Natural killer cell (primary cell): ENCODE data around the gene RARA. TPM values are rescaled to one million over a fixed set of nuclear protein-coding genes. Genes with fewer than 3 reads are reported as not detected.
"Not testable (repeated sequence)": the region's sequence is repeated elsewhere in the genome, so short reads cannot be mapped to it uniquely, and the experiment has no call there.

Source experiments
- ATAC-seq, 3 donors: fragments of 150-1000 bp in 2 of 3; fragments of 200-7000 bp in 1 of 3; cut with Tn5 transposase; 1 replicate in 1 of 3; 2 replicates in 2 of 3; pipeline ENCODE4 v1.10.0; 2021; ENCODE audit warnings: mild to moderate bottlenecking in 2 of 3, moderate library complexity in 2 of 3
- DNase-seq, 2 donors: peaks; one replicate each; pipeline versions ENCODE4 v3.0.0 to v3.0.0-alpha.2; 2013 to 2021; ENCODE audit warnings: mixed read lengths in 1 of 2
- H3K27ac ChIP-seq: one replicate; pipeline ENCODE4 v1.5.1; 2013; ENCODE audit warnings: mild to moderate bottlenecking, low read length
- H3K27me3 ChIP-seq: one replicate; pipeline ENCODE4 v1.6.1; 2013; ENCODE audit warnings: low read length; ENCODE audit not compliant: control insufficient read depth, insufficient read depth
- H3K36me3 ChIP-seq: one replicate; pipeline ENCODE4 v1.6.1; 2013; ENCODE audit warnings: low read length; ENCODE audit not compliant: control insufficient read depth, insufficient read depth
- H3K4me1 ChIP-seq: one replicate; pipeline ENCODE4 v1.6.1; 2013; ENCODE audit warnings: low read length; ENCODE audit not compliant: control insufficient read depth, insufficient read depth
- H3K4me3 ChIP-seq: one replicate; pipeline ENCODE4 v1.5.1; 2013; ENCODE audit warnings: low read length
- H3K9me3 ChIP-seq: one replicate; pipeline ENCODE4 v1.6.1; 2013; ENCODE audit warnings: low read length; ENCODE audit not compliant: control insufficient read depth, insufficient read depth
- H3K27ac Mint-ChIP-seq, 2 donors: one replicate each; pipeline ENCODE4 v1.8.0; 2022; ENCODE audit warnings: mild to moderate bottlenecking in 2 of 2, mixed read lengths in 2 of 2, moderate library complexity in 1 of 2
- H3K27me3 Mint-ChIP-seq, 2 donors: one replicate each; pipeline ENCODE4 v1.8.0; 2022; ENCODE audit warnings: low read depth in 2 of 2, mixed read lengths in 2 of 2
- H3K36me3 Mint-ChIP-seq: one replicate; pipeline ENCODE4 v1.8.0; 2022; ENCODE audit warnings: mixed read lengths
- H3K4me1 Mint-ChIP-seq, 2 donors: one replicate each; pipeline ENCODE4 v1.8.0; 2022; ENCODE audit warnings: mixed read lengths in 2 of 2
- H3K4me3 Mint-ChIP-seq: one replicate; pipeline ENCODE4 v1.8.0; 2022; ENCODE audit warnings: mild to moderate bottlenecking, moderate library complexity, mixed read lengths
- H3K9me3 Mint-ChIP-seq, 2 donors: one replicate each; pipeline ENCODE4 v1.8.0; 2022; ENCODE audit warnings: mixed read lengths in 2 of 2
- CTCF ChIP-seq: fragments of 200-600 bp; IDR thresholded peaks from one replicate; pipeline ENCODE4 v1.8.0; 2022; ENCODE audit warnings: antibody characterized with exemption
- WGBS: methylation state at CpG from one replicate; pipeline ENCODE4 v1.1.7; 2013; ENCODE audit warnings: missing lambda C conversion rate; ENCODE audit not compliant: insufficient coverage; 5-methylcytosine and 5-hydroxymethylcytosine counted together
- intact Hi-C: fragments of 100-400 bp; cut with micrococcal nuclease; formaldehyde crosslinking; loops from one replicate; pipeline ENCODE4 v1.14.2; 2022
- total RNA-seq, 4 donors: library from RNA; stranded (reverse); fragments of 120-200 nt in 1 of 4; gene quantifications; one replicate each; pipeline versions ENCODE4 v1.2.3 to v1.2.4, GENCODE V29; 2013 to 2022

RARA gene
- total RNA-seq, 3 donors from 2014 or later (not counting 1 experiment from before 2014, with no cell fraction given) = 75.9 to 94.6 (median 79.1) TPM

- intact Hi-C loops = no loop called here
Measured at GRCh38 chr17:40364906-40365305, 55.9 kb downstream of the RARA start.

GRCh38 chr17:40366076-40366860 is 57.3 kb downstream of the RARA start:
- H3K4me1 Mint-ChIP-seq = peaks cover 7 to 18% of the 10 kb centered on the region in 2 donors
- H3K9me3 ChIP-seq = no peaks in the 10 kb centered on the region
- H3K36me3 Mint-ChIP-seq = no peaks in the 10 kb centered on the region
- H3K4me3 Mint-ChIP-seq = no peak overlapping the region
- peaks cover 0 to 9% of the 10 kb centered on the region in 2 donors for H3K27me3 Mint-ChIP-seq
- WGBS = 95% methylated on average over 18 of the region's 18 CpGs
- H3K36me3 ChIP-seq = no peaks in the 10 kb centered on the region
- intact Hi-C loops = no loop called here
- H3K27me3 ChIP-seq = peaks cover 10% of the 10 kb centered on the region
- H3K27ac Mint-ChIP-seq = no peak overlapping the region
- H3K4me3 ChIP-seq = no peak overlapping the region
- ATAC-seq = no peak
- H3K4me1 ChIP-seq = peaks cover 17% of the 10 kb centered on the region
- DNase-seq = no peak
- H3K9me3 Mint-ChIP-seq = no peaks in the 10 kb centered on the region
- TF ChIP-seq CTCF = no peak
- H3K27ac ChIP-seq = no peak overlapping the region

More at GRCh38 chr17:40364906-40365305, 55.9 kb downstream of the RARA start:
- peaks cover 7 to 20% of the 10 kb centered on the region in 2 donors for H3K27me3 Mint-ChIP-seq
- H3K27ac ChIP-seq = no peak overlapping the region
- no peaks in the 10 kb centered on the region for H3K36me3 ChIP-seq
- TF ChIP-seq CTCF = no peak
- no peaks in the 10 kb centered on the region for H3K36me3 Mint-ChIP-seq
- H3K27me3 ChIP-seq = peaks cover 10% of the 10 kb centered on the region
- ATAC-seq (no peak), DNase-seq (no peak)
- H3K27ac Mint-ChIP-seq = no peak overlapping the region
- H3K4me1 ChIP-seq = peaks cover 17% of the 10 kb centered on the region
- H3K9me3 Mint-ChIP-seq = no peaks in the 10 kb centered on the region
- H3K4me3 ChIP-seq = no peak overlapping the region
- peaks cover 5 to 20% of the 10 kb centered on the region in 2 donors for H3K4me1 Mint-ChIP-seq
- no peaks in the 10 kb centered on the region for H3K9me3 ChIP-seq
- 95% methylated on average over 9 of the region's 9 CpGs for WGBS
- H3K4me3 Mint-ChIP-seq = peak overlapping the region; percentile 58

GRCh38 chr17:40366861-40367518 is 58.0 kb downstream of the RARA start:
- Mint-ChIP-seq H3K4me3 (no peak overlapping the region), H3K27ac (no peak overlapping the region), H3K27me3 (peaks cover 0 to 5% of the 10 kb centered on the region in 2 donors), H3K9me3 (no peaks in the 10 kb centered on the region), H3K4me1 (peaks cover 9 to 19% of the 10 kb centered on the region in 2 donors), H3K36me3 (no peaks in the 10 kb centered on the region)
- DNase-seq (no peak), ATAC-seq (no peak)
- intact Hi-C loops = no loop called here
- Histone ChIP-seq H3K9me3 (no peaks in the 10 kb centered on the region), H3K36me3 (no peaks in the 10 kb centered on the region), H3K4me1 (peaks cover 15% of the 10 kb centered on the region), H3K4me3 (no peak overlapping the region), H3K27ac (no peak overlapping the region), H3K27me3 (peaks cover 10% of the 10 kb centered on the region)
- no peak for TF ChIP-seq CTCF
- WGBS = 74% methylated on average over 17 of the region's 17 CpGs

GRCh38 chr17:40367728-40368127 is 58.7 kb downstream of the RARA start:
- 96% methylated on average over 9 of the region's 9 CpGs for WGBS
- H3K36me3 Mint-ChIP-seq, H3K27ac ChIP-seq, H3K9me3 ChIP-seq, intact Hi-C loops, H3K27me3 Mint-ChIP-seq, H3K4me3 ChIP-seq, H3K4me1 ChIP-seq, H3K27me3 ChIP-seq, H3K4me3 Mint-ChIP-seq, ATAC-seq, H3K36me3 ChIP-seq, DNase-seq, H3K27ac Mint-ChIP-seq, H3K9me3 Mint-ChIP-seq: not testable (repeated sequence)
- H3K4me1 Mint-ChIP-seq = peaks cover 4 to 14% of the 10 kb centered on the region in 2 donors
